Gastrocnemius medialis (tissue), 4 donors: ENCODE results near the gene OMD. TPM values are rescaled to one million over a fixed set of nuclear protein-coding genes. Genes with fewer than 3 reads are reported as not detected.
A peak's percentile ranks its signal among the peaks of the same experiment; 100 is the strongest.

ENCODE experiments used
- ATAC-seq, 2 donors: fragments of 150-250 bp; one replicate each; pipeline ENCODE4 v1.9.1; 2016
- DNase-seq, 2 donors: peaks; one replicate each; pipeline ENCODE4 v3.0.0-alpha.2; 2019
- H3K27ac ChIP-seq, 4 donors: fragments of 200-600 bp; sonication (generic); 1 replicate in 1 of 4; 2 replicates in 3 of 4; pipeline ENCODE4 v1.5.1; 2016 to 2018; ENCODE audit warnings: mild to moderate bottlenecking in 2 of 4, moderate library complexity in 1 of 4
- H3K27me3 ChIP-seq, 3 donors: fragments of 200-600 bp; sonication (generic) in 2 of 3; 1 replicate in 1 of 3; 2 replicates in 2 of 3; pipeline versions ENCODE4 v1.5.1 to v1.6.0; 2016 to 2019; ENCODE audit warnings: mild to moderate bottlenecking in 1 of 3, moderate library complexity in 1 of 3
- H3K36me3 ChIP-seq, 2 donors: fragments of 200-600 bp; sonication (generic) in 1 of 2; one replicate each; pipeline ENCODE4 v1.5.1; 2017 to 2018
- H3K4me1 ChIP-seq, 2 donors: fragments of 200-600 bp; sonication (generic) in 1 of 2; one replicate each; pipeline ENCODE4 v1.5.1; 2016 to 2017; ENCODE audit warnings: mild to moderate bottlenecking in 2 of 2
- H3K4me3 ChIP-seq, 4 donors: fragments of 200-600 bp; sonication (generic) in 3 of 4; 1 replicate in 1 of 4; 2 replicates in 3 of 4; pipeline ENCODE4 v1.5.1; 2016 to 2019; ENCODE audit warnings: mild to moderate bottlenecking in 2 of 4
- H3K9me3 ChIP-seq, 3 donors: fragments of 200-600 bp; sonication (generic) in 2 of 3; 1 replicate in 1 of 3; 2 replicates in 2 of 3; pipeline ENCODE4 v1.5.1; 2016 to 2019
- CTCF ChIP-seq, 5 experiments: fragments of 450-650 bp in 3 of 5; fragments of 200-600 bp in 2 of 5; sonication (generic) in 2 of 5; IDR thresholded peaks in 4 of 5; conservative IDR thresholded peaks in 1 of 5; 1 replicate in 4 of 5; 2 replicates in 1 of 5; pipeline ENCODE4 v1.5.1; 2016 to 2019; ENCODE audit warnings: antibody characterized with exemption in 5 of 5, mild to moderate bottlenecking in 3 of 5, moderate library complexity in 3 of 5
- POLR2A ChIP-seq, 2 donors: fragments of 450-650 bp; IDR thresholded peaks; one replicate each; pipeline ENCODE4 v1.6.1; 2017; ENCODE audit warnings: antibody characterized with exemption in 2 of 2, mild to moderate bottlenecking in 2 of 2, moderate library complexity in 2 of 2
- in situ Hi-C, 4 donors: fragments of 200-750 bp; cut with MboI; loops; one replicate each; pipeline versions ENCODE4 v1.15.0 to v1.8.0; 2017; ENCODE audit warnings: low sequenced_read_pairs in 4 of 4
- intact Hi-C: fragments of 100-400 bp; cut with DNase I; formaldehyde crosslinking; loops from one replicate; pipeline ENCODE4 v1.15.1; 2023; ENCODE audit warnings: low total_unique reads
- total RNA-seq, 4 donors: library from RNA; depleted of rRNA; stranded (reverse); fragments of >200 nt; gene quantifications; one replicate each; pipeline versions ENCODE4 v1.1.0 to v1.2.3, GENCODE V29; 2016

Gene OMD
- total RNA-seq, 4 donors from 2014 or later, result 1.2 to 4.0 (median 1.9) TPM

- Histone ChIP-seq H3K27ac (peak overlapping the region in 2 of 4 donors; percentile 5 to 17), H3K4me1 (peaks cover 7 to 11% of the 10 kb centered on the region in 2 donors), H3K36me3 (no peaks in the 10 kb centered on the region), H3K4me3 (no peak overlapping the region), H3K9me3 (no peaks in the 10 kb centered on the region), H3K27me3 (no peaks in the 10 kb centered on the region)
- in situ Hi-C loops, result loop anchor here in 1 of 4 donors (25.0 kb wide), 1 partner anchor 174 kb away; no protein-coding TSS in a partner anchor
- intact Hi-C loops, result no loop called here
- DNase-seq (no peak), ATAC-seq (no peak)
- TF ChIP-seq POLR2A (IDR thresholded peaks at IDR 0.05) (no peak), CTCF (IDR thresholded peaks at IDR 0.05 in 4 of 5, conservative IDR thresholded peaks at IDR 0.05 in 1 of 5) (no peak)
Observed at GRCh38 chr9:92463387-92463786, 39.1 kb upstream of the OMD start.

GRCh38 chr9:92457576-92457975 lies 33.3 kb upstream of the OMD start:
- TF ChIP-seq CTCF (IDR thresholded peaks at IDR 0.05 in 4 of 5, conservative IDR thresholded peaks at IDR 0.05 in 1 of 5), result no peak

GRCh38 chr9:92455217-92455616 lies 30.9 kb upstream of the OMD start:
- in situ Hi-C loops, result loop anchor here in 1 of 4 donors (25.0 kb wide), 1 partner anchor 182 kb away; no protein-coding TSS in a partner anchor
- TF ChIP-seq POLR2A (IDR thresholded peaks at IDR 0.05) (no peak), CTCF (IDR thresholded peaks at IDR 0.05 in 4 of 5, conservative IDR thresholded peaks at IDR 0.05 in 1 of 5) (no peak)
- no peak overlapping the region for H3K27ac ChIP-seq
- no peaks in the 10 kb centered on the region for H3K27me3 ChIP-seq
- no peaks in the 10 kb centered on the region for H3K4me1 ChIP-seq
- intact Hi-C loops, result no loop called here
- no peak for ATAC-seq
- H3K4me3 ChIP-seq, result no peak overlapping the region
- no peaks in the 10 kb centered on the region for H3K36me3 ChIP-seq
- H3K9me3 ChIP-seq, result no peaks in the 10 kb centered on the region
- no peak for DNase-seq

More at GRCh38 chr9:92457576-92457975, 33.3 kb upstream of the OMD start:
- intact Hi-C loops (no loop called here), in situ Hi-C loops (loop anchor here in 1 of 4 donors (25.0 kb wide), 1 partner anchor 180 kb away; no protein-coding TSS in a partner anchor)
- DNase-seq, result no peak
- H3K4me3 ChIP-seq, result no peak overlapping the region
- H3K27me3 ChIP-seq, result no peaks in the 10 kb centered on the region
- H3K4me1 ChIP-seq, result no peaks in the 10 kb centered on the region
- no peaks in the 10 kb centered on the region for H3K36me3 ChIP-seq
- H3K27ac ChIP-seq, result no peak overlapping the region
- H3K9me3 ChIP-seq, result no peaks in the 10 kb centered on the region
- ATAC-seq, result no peak

- ATAC-seq, result no peak
- H3K27me3 ChIP-seq, result no peaks in the 10 kb centered on the region
- H3K9me3 ChIP-seq, result no peaks in the 10 kb centered on the region
- H3K4me1 ChIP-seq, result no peaks in the 10 kb centered on the region
- intact Hi-C loops (no loop called here), in situ Hi-C loops (no loop called here)
- TF ChIP-seq POLR2A (IDR thresholded peaks at IDR 0.05) (no peak), CTCF (IDR thresholded peaks at IDR 0.05 in 4 of 5, conservative IDR thresholded peaks at IDR 0.05 in 1 of 5) (no peak)
- no peaks in the 10 kb centered on the region for H3K36me3 ChIP-seq
- H3K4me3 ChIP-seq, result no peak overlapping the region
- H3K27ac ChIP-seq, result no peak overlapping the region
- no peak for DNase-seq
Observed at GRCh38 chr9:92446536-92446935, 22.3 kb upstream of the OMD start.

GRCh38 chr9:92444841-92445240 lies 20.6 kb upstream of the OMD start:
- Histone ChIP-seq H3K27me3 (no peaks in the 10 kb centered on the region), H3K9me3 (no peaks in the 10 kb centered on the region), H3K4me3 (no peak overlapping the region), H3K4me1 (peaks cover 4 to 5% of the 10 kb centered on the region in 2 donors), H3K27ac (no peak overlapping the region), H3K36me3 (no peaks in the 10 kb centered on the region)
- ATAC-seq (no peak), DNase-seq (no peak)
- intact Hi-C loops, result no loop called here
- in situ Hi-C loops, result no loop called here
- no peak for TF ChIP-seq CTCF (IDR thresholded peaks at IDR 0.05 in 4 of 5, conservative IDR thresholded peaks at IDR 0.05 in 1 of 5)
- TF ChIP-seq POLR2A (IDR thresholded peaks at IDR 0.05), result no peak
